Endothelial cell of umbilical vein (primary cell): ENCODE measurements around the gene UQCRC1.

Experiments used
- EZH2 ChIP-seq: IDR thresholded peaks from 2 replicates; pipeline ENCODE4 v1.6.1; 2012; ENCODE audit warnings: borderline replicate concordance, low read depth, mild to moderate bottlenecking, moderate library complexity, low read length, inconsistent platforms; ENCODE audit not compliant: severe bottlenecking
- FOS ChIP-seq: IDR thresholded peaks from 2 replicates; pipeline ENCODE4 v1.6.1; 2011; ENCODE audit warnings: mild to moderate bottlenecking, low read length, moderate library complexity, borderline replicate concordance; ENCODE audit not compliant: insufficient read depth
- JUN ChIP-seq: IDR thresholded peaks from 2 replicates; pipeline ENCODE4 v1.6.1; 2011; ENCODE audit warnings: borderline replicate concordance, low read depth; ENCODE audit not compliant: insufficient read length, insufficient read depth
- MAX ChIP-seq: IDR thresholded peaks from 2 replicates; pipeline ENCODE4 v1.6.1; 2011; ENCODE audit not compliant: insufficient read depth, insufficient read length
- MYC ChIP-seq: IDR thresholded peaks from one replicate; pipeline ENCODE4 v1.6.1; 2011; ENCODE audit warnings: mild to moderate bottlenecking, low read depth, low read length
- POLR2A ChIP-seq: IDR thresholded peaks from 2 replicates; pipeline ENCODE4 v1.6.1; 2012; ENCODE audit warnings: low read depth, mild to moderate bottlenecking, control low read depth, low read length
- POLR2AphosphoS5 ChIP-seq: IDR thresholded peaks from 2 replicates; pipeline ENCODE4 v1.6.1; 2012; ENCODE audit warnings: low read depth, mild to moderate bottlenecking, control low read depth, low read length, moderate library complexity; ENCODE audit not compliant: insufficient read depth
- TF ChIP-seq, protein P1 (sequence below), 2 donors: IDR thresholded peaks; 1 replicate in 1 of 2; 2 replicates in 1 of 2; pipeline ENCODE4 v1.5.1; 2011; ENCODE audit warnings: low read length in 2 of 2, mild to moderate bottlenecking in 2 of 2, moderate library complexity in 2 of 2, control low read depth in 1 of 2, inconsistent platforms in 1 of 2, low read depth in 1 of 2; ENCODE audit not compliant: insufficient read depth in 1 of 2; ENCODE audit errors: extremely low read depth in 1 of 2

DNA sequence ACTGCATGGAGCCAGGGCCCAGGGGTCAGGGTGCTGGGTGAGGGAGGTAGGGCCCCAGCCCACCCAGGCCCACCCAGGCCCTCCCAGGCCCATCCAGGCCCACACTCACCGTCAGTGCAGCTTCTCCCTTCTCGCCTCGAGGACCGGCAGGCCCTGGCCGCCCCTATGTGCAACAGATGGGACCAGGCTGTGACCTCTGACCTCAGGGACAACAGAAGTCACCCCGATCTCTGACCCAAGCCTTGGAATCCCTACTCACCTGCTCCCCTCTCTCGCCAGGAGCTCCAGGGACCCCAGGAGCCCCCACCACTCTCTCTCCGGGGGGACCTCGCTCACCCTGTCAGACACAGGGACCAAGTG is 43.1 kb downstream of the UQCRC1 start:
- TF ChIP-seq, protein P1, sequence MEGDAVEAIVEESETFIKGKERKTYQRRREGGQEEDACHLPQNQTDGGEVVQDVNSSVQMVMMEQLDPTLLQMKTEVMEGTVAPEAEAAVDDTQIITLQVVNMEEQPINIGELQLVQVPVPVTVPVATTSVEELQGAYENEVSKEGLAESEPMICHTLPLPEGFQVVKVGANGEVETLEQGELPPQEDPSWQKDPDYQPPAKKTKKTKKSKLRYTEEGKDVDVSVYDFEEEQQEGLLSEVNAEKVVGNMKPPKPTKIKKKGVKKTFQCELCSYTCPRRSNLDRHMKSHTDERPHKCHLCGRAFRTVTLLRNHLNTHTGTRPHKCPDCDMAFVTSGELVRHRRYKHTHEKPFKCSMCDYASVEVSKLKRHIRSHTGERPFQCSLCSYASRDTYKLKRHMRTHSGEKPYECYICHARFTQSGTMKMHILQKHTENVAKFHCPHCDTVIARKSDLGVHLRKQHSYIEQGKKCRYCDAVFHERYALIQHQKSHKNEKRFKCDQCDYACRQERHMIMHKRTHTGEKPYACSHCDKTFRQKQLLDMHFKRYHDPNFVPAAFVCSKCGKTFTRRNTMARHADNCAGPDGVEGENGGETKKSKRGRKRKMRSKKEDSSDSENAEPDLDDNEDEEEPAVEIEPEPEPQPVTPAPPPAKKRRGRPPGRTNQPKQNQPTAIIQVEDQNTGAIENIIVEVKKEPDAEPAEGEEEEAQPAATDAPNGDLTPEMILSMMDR (IDR thresholded peaks at IDR 0.05; ENCODE audit: extremely low read depth in 1 of 2, insufficient read depth in 1 of 2, low read depth in 1 of 2, low read length in 2 of 2): no peak
- TF ChIP-seq POLR2AphosphoS5 (no peak), MYC (no peak), POLR2A (no peak), MAX (no peak), JUN (no peak), EZH2 (no peak), FOS (no peak)
